Esophagus squamous epithelium (tissue), 4 donors: Measurements from ENCODE around the gene OR51I2.

Experiments
- POLR2A ChIP-seq, 4 donors: fragments of 450-650 bp; IDR thresholded peaks; one replicate each; pipeline ENCODE4 v1.6.1; 2017; ENCODE audit warnings: antibody characterized with exemption in 4 of 4, mild to moderate bottlenecking in 4 of 4, moderate library complexity in 3 of 4
- TF ChIP-seq, protein P1 (sequence below), 6 experiments: fragments of 450-650 bp in 4 of 6; fragments of 200-600 bp in 2 of 6; sonication (generic) in 2 of 6; IDR thresholded peaks; one replicate each; pipeline ENCODE4 v1.5.1; 2016 to 2019; ENCODE audit warnings: antibody characterized with exemption in 6 of 6, mild to moderate bottlenecking in 4 of 6, moderate library complexity in 4 of 6

DNA sequence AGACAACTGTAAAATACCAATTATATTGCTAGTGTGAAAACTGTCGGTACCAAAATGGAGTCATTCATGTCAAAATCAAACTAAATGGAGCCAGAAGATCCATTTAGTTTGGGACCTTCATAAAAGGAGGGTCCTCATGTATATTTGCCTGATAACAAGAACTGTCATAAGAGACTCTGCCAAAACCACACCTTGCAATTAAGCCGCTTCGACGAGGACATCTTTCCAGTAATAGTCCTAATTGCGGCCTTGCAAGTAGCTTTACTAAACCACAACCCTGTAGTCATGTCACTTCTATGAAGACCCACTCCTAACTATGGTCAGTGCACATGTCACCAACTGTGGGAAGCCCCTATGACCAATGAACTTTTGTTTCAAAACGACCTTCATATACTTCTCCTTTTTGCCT lies 51.3 kb downstream of the OR51I2 start:
- TF ChIP-seq, protein P1, sequence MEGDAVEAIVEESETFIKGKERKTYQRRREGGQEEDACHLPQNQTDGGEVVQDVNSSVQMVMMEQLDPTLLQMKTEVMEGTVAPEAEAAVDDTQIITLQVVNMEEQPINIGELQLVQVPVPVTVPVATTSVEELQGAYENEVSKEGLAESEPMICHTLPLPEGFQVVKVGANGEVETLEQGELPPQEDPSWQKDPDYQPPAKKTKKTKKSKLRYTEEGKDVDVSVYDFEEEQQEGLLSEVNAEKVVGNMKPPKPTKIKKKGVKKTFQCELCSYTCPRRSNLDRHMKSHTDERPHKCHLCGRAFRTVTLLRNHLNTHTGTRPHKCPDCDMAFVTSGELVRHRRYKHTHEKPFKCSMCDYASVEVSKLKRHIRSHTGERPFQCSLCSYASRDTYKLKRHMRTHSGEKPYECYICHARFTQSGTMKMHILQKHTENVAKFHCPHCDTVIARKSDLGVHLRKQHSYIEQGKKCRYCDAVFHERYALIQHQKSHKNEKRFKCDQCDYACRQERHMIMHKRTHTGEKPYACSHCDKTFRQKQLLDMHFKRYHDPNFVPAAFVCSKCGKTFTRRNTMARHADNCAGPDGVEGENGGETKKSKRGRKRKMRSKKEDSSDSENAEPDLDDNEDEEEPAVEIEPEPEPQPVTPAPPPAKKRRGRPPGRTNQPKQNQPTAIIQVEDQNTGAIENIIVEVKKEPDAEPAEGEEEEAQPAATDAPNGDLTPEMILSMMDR (IDR thresholded peaks at IDR 0.05) = no peak
- no peak for TF ChIP-seq POLR2A (IDR thresholded peaks at IDR 0.05)
